ENCODE data around the gene DAGLB.

The DAGLB gene

GRCh38 chr7:6430974-6431373 is 16.8 kb downstream of the DAGLB start:
- TF ChIP-seq, protein P1, sequence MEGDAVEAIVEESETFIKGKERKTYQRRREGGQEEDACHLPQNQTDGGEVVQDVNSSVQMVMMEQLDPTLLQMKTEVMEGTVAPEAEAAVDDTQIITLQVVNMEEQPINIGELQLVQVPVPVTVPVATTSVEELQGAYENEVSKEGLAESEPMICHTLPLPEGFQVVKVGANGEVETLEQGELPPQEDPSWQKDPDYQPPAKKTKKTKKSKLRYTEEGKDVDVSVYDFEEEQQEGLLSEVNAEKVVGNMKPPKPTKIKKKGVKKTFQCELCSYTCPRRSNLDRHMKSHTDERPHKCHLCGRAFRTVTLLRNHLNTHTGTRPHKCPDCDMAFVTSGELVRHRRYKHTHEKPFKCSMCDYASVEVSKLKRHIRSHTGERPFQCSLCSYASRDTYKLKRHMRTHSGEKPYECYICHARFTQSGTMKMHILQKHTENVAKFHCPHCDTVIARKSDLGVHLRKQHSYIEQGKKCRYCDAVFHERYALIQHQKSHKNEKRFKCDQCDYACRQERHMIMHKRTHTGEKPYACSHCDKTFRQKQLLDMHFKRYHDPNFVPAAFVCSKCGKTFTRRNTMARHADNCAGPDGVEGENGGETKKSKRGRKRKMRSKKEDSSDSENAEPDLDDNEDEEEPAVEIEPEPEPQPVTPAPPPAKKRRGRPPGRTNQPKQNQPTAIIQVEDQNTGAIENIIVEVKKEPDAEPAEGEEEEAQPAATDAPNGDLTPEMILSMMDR (IDR thresholded peaks at IDR 0.05) = no peak

DNA sequence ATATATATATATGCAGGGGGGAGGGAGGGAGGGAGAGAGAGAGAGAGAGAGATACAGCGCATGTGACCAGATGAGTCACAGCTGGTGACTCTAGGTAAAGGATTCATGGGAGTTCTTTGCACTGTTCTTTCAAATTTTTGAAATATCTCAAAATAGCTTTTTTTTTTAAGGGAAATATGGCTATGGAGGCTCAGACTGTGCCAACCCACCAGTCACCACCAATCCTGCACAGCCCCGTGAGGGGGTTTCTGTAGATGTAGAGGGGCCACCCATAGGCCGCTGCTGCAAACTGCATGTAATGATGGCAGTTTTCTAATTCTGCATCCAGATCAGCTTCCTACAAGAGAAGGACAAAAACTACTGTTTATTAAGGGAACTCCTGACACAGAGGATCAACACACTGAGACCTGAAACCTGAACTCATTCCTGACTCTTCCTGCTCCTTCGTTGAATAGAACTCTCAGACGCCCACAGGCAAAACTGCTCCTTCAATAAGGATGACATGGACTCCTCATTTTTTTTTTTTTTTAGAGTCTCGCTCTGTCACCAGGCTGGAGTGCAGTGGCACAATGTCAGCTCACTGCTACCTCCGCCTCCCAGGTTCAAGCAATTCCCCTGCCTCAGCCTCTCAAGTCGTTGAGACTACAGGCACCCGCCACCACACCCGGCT is 17.3 kb downstream of the DAGLB start:
- TF ChIP-seq, protein P1 (IDR thresholded peaks at IDR 0.05) = no peak

DNA sequence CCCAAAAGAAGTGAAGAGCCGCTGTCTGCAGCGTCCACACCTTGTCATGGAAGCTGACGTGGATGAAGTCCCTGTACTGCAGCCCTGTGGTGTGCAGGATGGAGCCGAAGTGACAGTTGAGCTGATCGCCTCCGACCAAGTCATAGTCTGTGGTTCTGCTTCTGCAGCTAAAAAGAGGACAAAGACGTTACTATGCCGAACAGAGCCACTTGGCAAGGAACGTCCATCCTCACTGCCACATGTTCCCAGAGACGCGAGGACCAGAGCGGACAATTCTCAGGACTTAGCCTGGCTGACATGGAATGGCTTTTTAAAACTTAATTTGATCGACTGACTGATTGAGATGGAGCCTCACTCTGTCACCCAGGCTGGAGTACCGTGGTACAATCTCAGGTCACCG is 21.8 kb downstream of the DAGLB start:
- TF ChIP-seq, protein P1 (IDR thresholded peaks at IDR 0.05) = no peak

DNA sequence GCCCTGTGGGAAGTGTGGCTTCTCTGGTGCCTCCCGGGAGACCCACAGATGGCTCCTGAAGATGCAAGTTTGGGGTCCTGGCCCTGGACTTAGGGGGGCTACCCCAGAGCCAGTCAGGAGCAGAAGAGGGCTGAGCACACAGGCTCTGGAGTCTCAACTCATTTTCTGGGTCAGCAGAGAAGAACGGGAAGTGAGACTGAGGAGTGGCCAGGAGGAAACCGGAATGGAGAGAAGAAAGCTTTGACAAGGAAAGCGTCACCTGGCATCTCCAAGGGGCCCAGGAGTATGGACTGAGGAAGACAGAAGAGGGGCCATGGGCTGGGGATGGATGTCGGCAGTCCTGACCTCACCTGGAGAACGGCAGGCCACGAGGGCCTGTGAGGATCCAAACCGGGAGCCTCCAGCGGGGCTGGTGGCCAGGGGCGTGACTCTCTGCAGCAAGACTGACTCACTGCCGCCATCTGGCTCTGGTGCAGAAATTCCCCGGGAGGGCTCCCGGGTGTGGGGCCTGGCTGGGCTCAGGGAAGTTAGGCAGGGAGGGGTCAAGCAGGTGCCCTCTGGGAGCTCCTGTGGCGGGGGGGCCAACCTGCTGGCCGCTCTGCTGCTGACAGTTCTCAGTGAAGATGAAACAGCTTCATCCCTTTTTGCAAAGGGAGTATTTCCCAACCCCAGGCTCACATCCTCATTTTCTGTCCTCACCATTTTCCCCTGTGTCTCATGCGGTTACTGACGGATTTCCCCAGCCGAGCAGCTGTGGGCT is 23.6 kb downstream of the DAGLB start:
- TF ChIP-seq, protein P1 (IDR thresholded peaks at IDR 0.05) = no peak

- TF ChIP-seq, protein P1 (IDR thresholded peaks at IDR 0.05) = no peak
Observed at GRCh38 chr7:6422926-6423632, 24.7 kb downstream of the DAGLB start.

DNA sequence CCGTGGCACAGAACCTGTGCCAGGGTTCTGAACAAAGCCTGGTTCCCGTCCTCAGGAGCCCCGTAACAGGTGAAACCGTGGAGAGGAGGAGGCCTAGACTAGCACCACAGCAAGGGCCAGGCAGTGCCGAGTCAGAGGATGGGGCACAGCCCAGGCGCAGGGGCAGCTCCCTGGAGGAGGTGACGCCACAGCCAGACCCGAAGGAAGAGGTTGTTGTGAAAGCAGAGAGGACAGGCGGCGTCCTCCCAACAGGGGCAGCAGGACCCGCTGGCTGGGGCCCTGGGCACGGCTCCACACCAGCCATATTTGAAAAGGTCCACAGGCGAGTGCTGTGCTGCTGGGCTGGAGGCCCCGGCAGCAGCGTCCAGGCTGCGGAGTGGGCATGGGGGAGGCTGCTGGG is 25.7 kb downstream of the DAGLB start:
- TF ChIP-seq, protein P1 (IDR thresholded peaks at IDR 0.05) = no peak

DNA sequence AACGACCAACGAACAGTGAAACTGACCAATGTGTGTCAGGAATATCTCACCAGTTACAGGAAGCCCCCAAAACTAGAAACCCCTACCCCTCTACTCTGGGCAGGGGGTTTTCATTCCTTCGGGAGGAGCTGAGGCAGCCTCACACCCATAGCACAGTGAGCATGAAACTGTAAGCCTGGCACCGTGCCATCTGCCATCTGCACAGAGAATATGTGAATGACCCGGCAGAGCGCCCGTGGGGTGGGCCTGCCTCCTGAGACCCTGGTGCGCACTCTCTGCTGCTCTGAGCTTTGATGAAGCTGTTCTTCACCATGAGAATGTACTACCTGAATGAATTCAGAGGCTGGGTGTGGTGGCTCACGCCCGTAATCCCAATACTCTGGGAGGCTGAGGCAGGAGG is 27.1 kb downstream of the DAGLB start:
- TF ChIP-seq, protein P1 (IDR thresholded peaks at IDR 0.05) = no peak
